GM18505 (cell line): ENCODE results near the gene PODXL2.

Experiments
- ATAC-seq: cut with Tn5 transposase; IDR thresholded peaks from one replicate; pipeline ENCODE4 v1.9.1; 2021; ENCODE audit not compliant: unreplicated experiment
- POLR2A ChIP-seq: IDR thresholded peaks from 4 replicates; pipeline ENCODE4 v1.6.1; 2011; ENCODE audit warnings: borderline replicate concordance; ENCODE audit not compliant: insufficient read depth, insufficient read length; ENCODE audit errors: extremely low read depth

Gene PODXL2

DNA sequence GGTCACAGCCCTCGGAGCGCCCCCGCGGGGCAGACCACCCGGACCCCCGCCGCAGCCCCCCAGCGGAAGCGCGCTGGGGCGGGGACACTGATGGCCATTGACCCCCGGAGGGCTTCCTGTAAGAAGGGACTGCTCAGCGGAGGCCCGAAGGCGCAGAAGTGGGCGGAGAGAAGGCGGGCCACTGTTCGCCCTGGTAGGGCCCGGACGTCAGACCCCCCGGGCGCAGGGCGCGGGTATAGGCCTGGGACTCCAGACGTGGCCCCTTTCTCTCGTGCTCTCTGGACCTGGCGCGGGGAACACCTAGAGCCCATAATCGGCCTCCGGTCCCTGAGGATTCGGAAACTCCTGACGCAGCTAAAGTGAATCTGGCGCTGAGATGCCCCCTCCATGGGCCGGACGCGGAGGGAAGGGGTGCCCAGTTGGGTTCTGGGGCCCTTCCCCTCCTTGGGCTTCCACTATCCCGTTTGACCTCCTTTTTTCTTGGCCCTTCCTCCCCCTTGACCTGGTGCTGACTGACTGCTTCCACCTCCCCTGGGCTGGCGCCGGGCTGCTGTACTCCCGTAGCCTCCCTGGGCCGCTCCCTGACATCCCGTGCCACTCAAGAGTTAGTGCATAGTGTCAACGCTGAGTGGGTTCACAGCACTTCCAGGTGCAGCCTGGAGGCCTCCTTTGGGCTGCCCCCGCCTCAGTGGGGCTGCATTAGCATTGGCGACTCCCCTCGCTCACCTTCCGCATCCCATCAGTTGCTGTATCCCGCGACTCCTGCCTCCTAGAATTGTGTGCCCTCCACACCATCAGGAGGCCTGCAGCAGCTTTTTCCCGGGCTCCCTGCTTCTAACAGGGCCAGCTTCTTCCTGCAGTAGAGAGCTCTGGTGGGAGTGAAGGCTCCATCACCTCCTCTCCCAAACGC, 44.5 kb downstream of the PODXL2 start:
- peak; percentile 37 for ATAC-seq
- TF ChIP-seq POLR2A: no peak

- TF ChIP-seq POLR2A: no peak
- no peak for ATAC-seq
Observed at GRCh38 chr3:127674101-127674721, 45.2 kb downstream of the PODXL2 start.

DNA sequence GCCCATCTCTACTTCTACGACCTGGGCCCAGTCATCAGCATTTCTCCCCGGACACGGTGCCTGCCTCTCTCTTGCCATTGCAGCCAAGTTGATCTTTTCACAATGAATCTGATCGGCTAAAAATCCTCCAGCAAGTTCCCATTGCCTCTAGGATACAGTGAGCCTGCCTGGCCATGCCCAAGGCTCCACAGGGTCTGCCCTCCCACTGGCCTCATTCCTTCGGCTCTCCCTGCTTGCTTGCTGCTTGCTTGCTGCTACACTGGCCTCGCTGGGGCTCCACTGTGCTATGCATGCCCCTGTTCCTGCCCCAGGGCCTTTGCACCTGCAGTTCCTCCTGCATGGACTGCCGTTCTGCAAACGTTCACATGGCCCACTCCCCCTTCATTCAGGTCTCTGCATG, 45.8 kb downstream of the PODXL2 start:
- ATAC-seq: no peak
- TF ChIP-seq POLR2A: no peak

- ATAC-seq: no peak
- no peak for TF ChIP-seq POLR2A
Observed at GRCh38 chr3:127675651-127676391, 46.8 kb downstream of the PODXL2 start.

DNA sequence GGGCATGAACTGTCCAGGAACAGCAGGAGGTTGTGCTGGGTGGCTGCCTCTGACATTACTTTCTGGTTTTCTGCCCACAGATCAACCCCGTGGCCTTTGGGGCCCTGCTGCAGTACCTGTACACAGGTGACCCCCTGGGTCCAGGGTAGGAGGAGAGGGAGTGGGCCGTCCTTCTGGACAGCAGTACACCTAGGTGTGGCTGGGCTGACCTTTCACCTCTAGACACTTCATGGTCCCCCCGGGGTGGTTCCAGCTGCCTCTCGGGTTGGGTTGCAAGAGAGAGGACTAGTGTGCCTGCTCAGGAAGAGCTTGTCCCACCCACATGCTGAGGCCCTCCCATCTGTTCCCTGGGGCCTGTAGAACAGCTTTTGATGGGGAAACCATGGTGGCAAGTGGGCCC, 47.5 kb downstream of the PODXL2 start:
- TF ChIP-seq POLR2A: no peak

DNA sequence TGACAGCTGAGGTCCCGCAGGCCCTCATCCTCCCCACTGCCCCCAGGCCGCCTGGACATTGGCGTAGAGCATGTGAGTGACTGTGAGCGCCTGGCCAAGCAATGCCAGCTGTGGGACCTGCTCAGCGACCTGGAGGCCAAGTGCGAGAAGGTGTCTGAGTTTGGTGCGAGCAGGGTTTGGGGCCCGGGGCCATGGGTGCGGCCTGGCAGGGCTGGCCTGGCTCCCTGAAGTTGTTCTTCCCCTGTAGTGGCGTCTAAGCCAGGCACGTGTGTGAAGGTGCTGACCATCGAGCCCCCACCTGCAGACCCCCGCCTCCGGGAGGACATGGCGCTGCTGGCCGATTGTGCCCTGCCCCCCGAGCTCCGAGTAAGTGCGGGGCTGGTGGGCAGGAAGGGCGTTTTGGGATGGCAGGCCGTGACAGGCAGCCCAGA, 48.0 kb downstream of the PODXL2 start:
- no peak for TF ChIP-seq POLR2A
- no peak for ATAC-seq

More for the DNA sequence above, 47.5 kb downstream of the PODXL2 start:
- ATAC-seq: no peak

DNA sequence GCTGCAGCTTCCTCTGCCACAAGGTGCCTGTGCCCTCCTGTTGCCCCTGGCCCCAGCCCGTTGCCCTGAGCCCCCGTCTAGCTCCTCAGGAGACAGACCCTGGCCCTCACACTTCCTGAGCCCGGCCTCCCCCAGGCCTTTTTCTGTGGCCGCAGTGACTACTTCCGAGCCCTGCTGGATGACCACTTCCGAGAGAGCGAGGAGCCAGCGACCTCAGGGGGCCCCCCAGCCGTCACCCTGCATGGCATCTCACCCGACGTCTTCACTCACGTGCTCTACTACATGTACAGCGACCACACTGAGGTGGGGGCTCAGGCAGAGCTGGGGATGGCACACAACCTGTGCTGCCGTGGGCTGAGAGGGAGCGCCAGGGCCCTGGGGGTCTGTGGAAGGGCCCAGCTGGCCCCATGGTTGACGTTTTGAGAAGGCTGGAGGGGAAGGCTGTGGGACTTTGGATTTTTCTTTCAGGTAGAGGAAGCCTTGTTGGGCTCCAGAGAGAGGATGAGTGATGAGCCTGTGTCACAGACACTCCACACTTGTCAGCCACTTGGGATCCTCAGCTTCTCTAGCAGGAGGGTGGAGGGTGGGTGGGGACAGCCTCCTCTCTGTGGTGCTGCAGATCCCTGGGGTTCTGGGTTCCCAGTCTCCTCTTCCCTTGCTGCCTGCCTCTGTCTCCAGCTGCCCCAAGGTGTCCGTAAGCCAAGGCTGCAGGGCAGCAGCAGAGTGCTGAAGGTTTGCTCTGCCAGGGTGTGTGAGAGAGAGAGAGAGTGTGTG, 48.7 kb downstream of the PODXL2 start:
- no peak for TF ChIP-seq POLR2A
- no peak for ATAC-seq

GRCh38 chr3:127678315-127678599, 49.3 kb downstream of the PODXL2 start:
- ATAC-seq: no peak
- no peak for TF ChIP-seq POLR2A

GRCh38 chr3:127678611-127679533, 49.9 kb downstream of the PODXL2 start:
- TF ChIP-seq POLR2A: no peak
- ATAC-seq: no peak

DNA sequence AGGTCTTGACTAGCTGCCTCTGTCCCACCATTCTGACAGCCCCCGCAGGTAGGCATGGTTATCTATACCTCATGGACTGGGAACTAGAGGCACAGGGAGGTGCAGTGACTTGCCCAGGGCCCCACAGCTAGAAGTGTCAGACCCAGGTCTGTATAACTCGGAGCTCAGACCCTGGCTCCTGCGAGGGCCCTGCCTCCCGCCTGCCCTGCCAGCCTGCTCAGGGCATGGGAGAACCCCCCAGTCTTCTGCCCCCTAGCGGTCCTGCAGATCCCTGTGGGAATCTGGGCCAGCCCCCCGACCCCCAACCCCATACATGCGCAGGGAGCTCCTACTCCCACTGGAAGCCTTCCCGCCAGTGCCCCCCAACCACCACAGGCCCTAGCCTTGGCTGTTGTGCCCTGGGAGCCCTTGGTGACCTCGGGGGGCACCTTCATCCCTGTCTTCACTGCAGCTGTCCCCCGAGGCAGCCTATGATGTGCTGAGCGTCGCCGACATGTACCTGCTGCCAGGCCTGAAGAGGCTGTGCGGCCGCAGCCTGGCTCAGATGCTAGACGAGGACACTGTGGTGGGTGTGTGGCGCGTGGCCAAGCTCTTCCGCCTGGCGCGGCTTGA, 50.7 kb downstream of the PODXL2 start:
- TF ChIP-seq POLR2A: no peak
- no peak for ATAC-seq

GRCh38 chr3:127680146-127680661, 51.2 kb downstream of the PODXL2 start:
- no peak for ATAC-seq
- TF ChIP-seq POLR2A: no peak
